Measurements from ENCODE around the gene SMU1.

Gene SMU1

GRCh38 chr9:33044677-33045282 lies 31.7 kb downstream of the SMU1 start:
- peak; percentile 18 for DNase-seq (ENCODE audit: low spot score)

GRCh38 chr9:33044162-33044673 lies 32.3 kb downstream of the SMU1 start:
- peak; percentile 97 for DNase-seq (ENCODE audit: low spot score)

- no peak for DNase-seq (ENCODE audit: low spot score)
Observed at GRCh38 chr9:33043671-33044070, 32.8 kb downstream of the SMU1 start.

GRCh38 chr9:33042473-33042872 lies 34.0 kb downstream of the SMU1 start:
- DNase-seq (ENCODE audit: low spot score) = peak; percentile 18

- no peak for DNase-seq (ENCODE audit: low spot score)
Observed at GRCh38 chr9:33041432-33042188, 34.9 kb downstream of the SMU1 start.

GRCh38 chr9:33040792-33041431 lies 35.6 kb downstream of the SMU1 start:
- no peak for DNase-seq (ENCODE audit: low spot score)

GRCh38 chr9:33032865-33033264 lies 43.6 kb downstream of the SMU1 start:
- DNase-seq (ENCODE audit: low spot score) = no peak

- DNase-seq (ENCODE audit: low spot score) = no peak
Observed at GRCh38 chr9:33032292-33032691, 44.2 kb downstream of the SMU1 start.

- DNase-seq (ENCODE audit: low spot score) = no peak
Observed at GRCh38 chr9:33030285-33030684, 46.2 kb downstream of the SMU1 start.

GRCh38 chr9:33029231-33029786 lies 47.2 kb downstream of the SMU1 start:
- DNase-seq (ENCODE audit: low spot score) = peak; percentile 18

GRCh38 chr9:33025572-33026342 lies 50.7 kb downstream of the SMU1 start:
- DNase-seq (ENCODE audit: low spot score) = peak; percentile 69

GRCh38 chr9:33024966-33025571 lies 51.4 kb downstream of the SMU1 start, which contains the start of gene DNAJA1:
DNAJA1 (plus strand) TSS chr9:33025273; CDS start chr9:33026485, 1,212 bp downstream.
- peak; percentile 98 for DNase-seq (ENCODE audit: low spot score)

- DNase-seq (ENCODE audit: low spot score) = no peak
Observed at GRCh38 chr9:33024126-33024965, 52.1 kb downstream of the SMU1 start.

- DNase-seq (ENCODE audit: low spot score) = no peak
Observed at GRCh38 chr9:33023661-33024060, 52.8 kb downstream of the SMU1 start.

- DNase-seq (ENCODE audit: low spot score) = no peak
Observed at GRCh38 chr9:33022755-33023154, 53.7 kb downstream of the SMU1 start.

GRCh38 chr9:33022303-33022702 lies 54.2 kb downstream of the SMU1 start:
- DNase-seq (ENCODE audit: low spot score) = no peak

GRCh38 chr9:33019797-33020196 lies 56.7 kb downstream of the SMU1 start:
- no peak for DNase-seq (ENCODE audit: low spot score)

GRCh38 chr9:33017283-33018041 lies 59.0 kb downstream of the SMU1 start:
- DNase-seq (ENCODE audit: low spot score) = no peak

- no peak for DNase-seq (ENCODE audit: low spot score)
Observed at GRCh38 chr9:33014665-33015014, 61.8 kb downstream of the SMU1 start.
